GM13976 (cell line): Measurements from ENCODE around the gene DNAH8.

Source experiments
- DNase-seq: peaks from one replicate; pipeline ENCODE4 v3.0.0; 2012; ENCODE audit warnings: low spot score
- in situ Hi-C: fragments of 300-500 bp; cut with MboI; formaldehyde crosslinking; loops from one replicate; pipeline ENCODE4 v1.12.0; 2022; ENCODE audit warnings: low sequenced_read_pairs, mixed read lengths, inconsistent platforms; ENCODE audit not compliant: unreplicated experiment
- TF ChIP-seq, protein P1 (sequence below): IDR thresholded peaks from 2 replicates; pipeline ENCODE4 v1.5.1; 2012; ENCODE audit warnings: borderline replicate concordance, mild to moderate bottlenecking; ENCODE audit not compliant: insufficient read depth; ENCODE audit errors: extremely low read depth, missing control alignments, control extremely low read depth

The DNAH8 gene

GRCh38 chr6:38814761-38815160, 99.7 kb downstream of the DNAH8 start:
- no peak for DNase-seq
- TF ChIP-seq, protein P1, sequence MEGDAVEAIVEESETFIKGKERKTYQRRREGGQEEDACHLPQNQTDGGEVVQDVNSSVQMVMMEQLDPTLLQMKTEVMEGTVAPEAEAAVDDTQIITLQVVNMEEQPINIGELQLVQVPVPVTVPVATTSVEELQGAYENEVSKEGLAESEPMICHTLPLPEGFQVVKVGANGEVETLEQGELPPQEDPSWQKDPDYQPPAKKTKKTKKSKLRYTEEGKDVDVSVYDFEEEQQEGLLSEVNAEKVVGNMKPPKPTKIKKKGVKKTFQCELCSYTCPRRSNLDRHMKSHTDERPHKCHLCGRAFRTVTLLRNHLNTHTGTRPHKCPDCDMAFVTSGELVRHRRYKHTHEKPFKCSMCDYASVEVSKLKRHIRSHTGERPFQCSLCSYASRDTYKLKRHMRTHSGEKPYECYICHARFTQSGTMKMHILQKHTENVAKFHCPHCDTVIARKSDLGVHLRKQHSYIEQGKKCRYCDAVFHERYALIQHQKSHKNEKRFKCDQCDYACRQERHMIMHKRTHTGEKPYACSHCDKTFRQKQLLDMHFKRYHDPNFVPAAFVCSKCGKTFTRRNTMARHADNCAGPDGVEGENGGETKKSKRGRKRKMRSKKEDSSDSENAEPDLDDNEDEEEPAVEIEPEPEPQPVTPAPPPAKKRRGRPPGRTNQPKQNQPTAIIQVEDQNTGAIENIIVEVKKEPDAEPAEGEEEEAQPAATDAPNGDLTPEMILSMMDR: no peak
- in situ Hi-C loops: no loop called here

DNA sequence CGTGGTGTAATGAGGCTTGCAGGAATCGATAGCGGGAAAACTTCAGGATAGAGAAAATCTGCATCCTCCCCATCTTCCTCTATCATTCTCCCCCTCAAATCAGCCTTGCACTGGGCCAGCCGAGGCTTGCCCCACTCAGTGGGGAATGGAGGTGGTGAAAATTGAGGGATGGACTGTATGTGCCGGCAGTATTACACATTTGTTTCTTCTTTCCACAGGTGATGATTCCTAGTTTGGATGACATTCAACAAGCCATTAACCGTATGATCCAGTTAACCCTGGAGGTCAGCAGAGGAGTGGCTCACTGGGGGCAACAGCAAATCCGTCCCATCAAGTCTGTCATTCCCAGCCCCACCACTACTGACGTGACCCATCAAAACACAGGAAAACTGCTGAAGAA, 100.1 kb downstream of the DNAH8 start:
- in situ Hi-C loops: no loop called here
- DNase-seq: no peak
- TF ChIP-seq, protein P1: no peak

DNA sequence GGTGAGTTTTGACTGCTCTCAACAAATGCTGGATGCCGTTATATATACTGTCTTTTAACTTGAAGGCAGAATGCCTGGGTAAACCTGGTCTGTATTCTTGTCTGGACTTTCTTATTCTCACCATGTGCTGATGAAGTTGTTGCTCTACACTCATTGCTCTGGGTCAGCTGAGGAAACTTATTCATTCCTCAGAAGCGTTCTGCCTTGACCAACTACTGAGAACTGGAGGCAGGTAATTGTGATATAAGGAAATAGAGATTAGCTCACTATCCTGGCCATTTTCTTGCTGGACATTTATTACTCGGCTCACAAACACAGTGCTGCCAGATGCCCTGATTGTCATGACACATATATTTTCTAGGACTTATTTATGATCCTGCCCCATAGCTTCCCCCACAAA, 103.6 kb downstream of the DNAH8 start:
- DNase-seq: no peak
- in situ Hi-C loops: no loop called here
- TF ChIP-seq, protein P1: no peak

GRCh38 chr6:38822963-38823362, 107.9 kb downstream of the DNAH8 start:
- TF ChIP-seq, protein P1: no peak
- DNase-seq: no peak
- in situ Hi-C loops: no loop called here

GRCh38 chr6:38824243-38824894, 109.3 kb downstream of the DNAH8 start:
- DNase-seq: no peak
- TF ChIP-seq, protein P1: no peak
- in situ Hi-C loops: no loop called here

DNA sequence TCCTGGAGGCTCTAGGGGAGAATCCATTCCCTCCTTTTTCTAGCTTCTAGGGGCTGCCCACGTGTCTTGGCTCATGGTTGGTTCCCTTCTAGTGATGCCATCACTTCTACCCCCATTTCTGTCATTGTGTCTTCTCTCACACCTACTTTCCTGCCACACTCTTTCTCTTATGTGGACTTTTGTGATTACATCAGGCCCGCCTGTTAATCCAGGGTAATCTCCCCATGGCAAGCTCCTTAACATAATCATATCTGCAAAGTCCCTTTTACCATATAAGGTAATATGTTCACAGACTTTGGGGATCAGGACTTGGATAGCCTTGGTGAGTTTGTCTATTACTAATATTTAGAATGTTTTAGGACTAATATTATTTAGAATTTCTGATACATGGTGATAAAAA, 111.9 kb downstream of the DNAH8 start:
- in situ Hi-C loops: no loop called here
- TF ChIP-seq, protein P1: no peak
- no peak for DNase-seq

DNA sequence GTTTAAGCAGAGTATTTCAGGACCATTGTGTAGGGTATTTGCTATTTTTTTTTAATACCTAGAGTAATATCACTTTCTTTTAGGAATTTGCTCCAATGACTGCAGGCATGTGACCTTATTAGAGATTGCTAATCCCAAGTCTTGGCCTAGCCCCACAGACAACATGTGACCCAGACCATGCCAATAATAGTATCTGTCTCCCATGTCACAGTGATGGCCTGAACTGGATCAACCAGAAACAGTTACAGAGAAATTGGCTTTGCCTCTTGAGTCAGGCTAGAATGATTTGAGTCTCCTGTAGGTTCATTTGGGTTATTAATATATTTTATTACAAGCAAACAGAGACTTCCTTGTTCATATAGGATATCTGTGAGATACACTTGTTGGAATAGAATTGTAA, 116.8 kb downstream of the DNAH8 start:
- TF ChIP-seq, protein P1: no peak
- in situ Hi-C loops: no loop called here
- DNase-seq: no peak
